Uterus (tissue), 4 donors: ENCODE measurements around the gene TIPRL. TPM values are rescaled to one million over a fixed set of nuclear protein-coding genes. Genes with fewer than 3 reads are reported as not detected.

Experiments used
- DNase-seq, 2 donors: peaks; one replicate each; pipeline ENCODE4 v3.0.0-alpha.2; 2019 to 2020
- H3K27ac ChIP-seq, 2 donors: fragments of 200-600 bp; sonication (generic); 1 replicate in 1 of 2; 2 replicates in 1 of 2; pipeline ENCODE4 v1.5.1; 2016 to 2018
- H3K27me3 ChIP-seq, 2 donors: fragments of 200-600 bp; sonication (generic); one replicate each; pipeline ENCODE4 v1.5.1; 2018 to 2019; ENCODE audit warnings: control low read depth in 1 of 2
- H3K36me3 ChIP-seq, 2 donors: fragments of 200-600 bp; sonication (generic); one replicate each; pipeline ENCODE4 v1.5.1; 2019; ENCODE audit warnings: control low read depth in 1 of 2
- H3K4me1 ChIP-seq, 2 donors: fragments of 200-600 bp; sonication (generic); one replicate each; pipeline ENCODE4 v1.5.1; 2018 to 2019; ENCODE audit warnings: control low read depth in 1 of 2
- H3K4me3 ChIP-seq, 2 donors: fragments of 200-600 bp; sonication (generic); 1 replicate in 1 of 2; 2 replicates in 1 of 2; pipeline ENCODE4 v1.5.1; 2018 to 2019; ENCODE audit warnings: mild to moderate bottlenecking in 1 of 2
- H3K9me3 ChIP-seq, 2 donors: fragments of 200-600 bp; sonication (generic); one replicate each; pipeline ENCODE4 v1.5.1; 2019; ENCODE audit warnings: control low read depth in 1 of 2
- POLR2A ChIP-seq, 2 donors: fragments of 450-650 bp; IDR thresholded peaks; one replicate each; pipeline ENCODE4 v1.6.1; 2016; ENCODE audit warnings: antibody characterized with exemption in 2 of 2, mild to moderate bottlenecking in 1 of 2, moderate library complexity in 1 of 2
- intact Hi-C: fragments of 100-400 bp; cut with DNase I; formaldehyde crosslinking; loops from one replicate; pipeline ENCODE4 v1.15.1; 2023; ENCODE audit warnings: low total_unique reads
- total RNA-seq, 4 donors: library from RNA; depleted of rRNA in 3 of 4; stranded (reverse); fragments of >200 nt in 3 of 4; gene quantifications; one replicate each; pipeline versions ENCODE4 v1.1.0 to v1.2.4, GENCODE V29; 2014 to 2023
- TF ChIP-seq, protein P1 (sequence below), 4 experiments: fragments of 200-600 bp in 2 of 4; fragments of 450-650 bp in 2 of 4; sonication (generic) in 2 of 4; IDR thresholded peaks; one replicate each; pipeline ENCODE4 v1.5.1; 2016 to 2019; ENCODE audit warnings: antibody characterized with exemption in 4 of 4, mild to moderate bottlenecking in 2 of 4, moderate library complexity in 1 of 4
- donor health status: DM: yes; HTN: yes; CAD: no.

Gene TIPRL
- total RNA-seq, 4 donors from 2014 or later = 9.5 to 59.2 (median 28.3) TPM

- no peaks in the 10 kb centered on the region for H3K36me3 ChIP-seq
- H3K4me1 ChIP-seq = no peaks in the 10 kb centered on the region
- peak overlapping the region; percentile 89 to 96 for H3K27ac ChIP-seq
- TF ChIP-seq, protein P1, sequence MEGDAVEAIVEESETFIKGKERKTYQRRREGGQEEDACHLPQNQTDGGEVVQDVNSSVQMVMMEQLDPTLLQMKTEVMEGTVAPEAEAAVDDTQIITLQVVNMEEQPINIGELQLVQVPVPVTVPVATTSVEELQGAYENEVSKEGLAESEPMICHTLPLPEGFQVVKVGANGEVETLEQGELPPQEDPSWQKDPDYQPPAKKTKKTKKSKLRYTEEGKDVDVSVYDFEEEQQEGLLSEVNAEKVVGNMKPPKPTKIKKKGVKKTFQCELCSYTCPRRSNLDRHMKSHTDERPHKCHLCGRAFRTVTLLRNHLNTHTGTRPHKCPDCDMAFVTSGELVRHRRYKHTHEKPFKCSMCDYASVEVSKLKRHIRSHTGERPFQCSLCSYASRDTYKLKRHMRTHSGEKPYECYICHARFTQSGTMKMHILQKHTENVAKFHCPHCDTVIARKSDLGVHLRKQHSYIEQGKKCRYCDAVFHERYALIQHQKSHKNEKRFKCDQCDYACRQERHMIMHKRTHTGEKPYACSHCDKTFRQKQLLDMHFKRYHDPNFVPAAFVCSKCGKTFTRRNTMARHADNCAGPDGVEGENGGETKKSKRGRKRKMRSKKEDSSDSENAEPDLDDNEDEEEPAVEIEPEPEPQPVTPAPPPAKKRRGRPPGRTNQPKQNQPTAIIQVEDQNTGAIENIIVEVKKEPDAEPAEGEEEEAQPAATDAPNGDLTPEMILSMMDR (IDR thresholded peaks at IDR 0.05) = no peak
- TF ChIP-seq POLR2A (IDR thresholded peaks at IDR 0.05) = no peak
- peak overlapping the region; percentile 82 to 85 for H3K4me3 ChIP-seq
- intact Hi-C loops = loop anchor here (10.0 kb wide), 1 partner anchor 51 kb away; no protein-coding TSS in a partner anchor
- no peak for DNase-seq
- no peaks in the 10 kb centered on the region for H3K9me3 ChIP-seq
- no peaks in the 10 kb centered on the region for H3K27me3 ChIP-seq
These were observed 43.4 kb upstream of the TIPRL start for GRCh38 chr1:168135116-168135920.

DNA sequence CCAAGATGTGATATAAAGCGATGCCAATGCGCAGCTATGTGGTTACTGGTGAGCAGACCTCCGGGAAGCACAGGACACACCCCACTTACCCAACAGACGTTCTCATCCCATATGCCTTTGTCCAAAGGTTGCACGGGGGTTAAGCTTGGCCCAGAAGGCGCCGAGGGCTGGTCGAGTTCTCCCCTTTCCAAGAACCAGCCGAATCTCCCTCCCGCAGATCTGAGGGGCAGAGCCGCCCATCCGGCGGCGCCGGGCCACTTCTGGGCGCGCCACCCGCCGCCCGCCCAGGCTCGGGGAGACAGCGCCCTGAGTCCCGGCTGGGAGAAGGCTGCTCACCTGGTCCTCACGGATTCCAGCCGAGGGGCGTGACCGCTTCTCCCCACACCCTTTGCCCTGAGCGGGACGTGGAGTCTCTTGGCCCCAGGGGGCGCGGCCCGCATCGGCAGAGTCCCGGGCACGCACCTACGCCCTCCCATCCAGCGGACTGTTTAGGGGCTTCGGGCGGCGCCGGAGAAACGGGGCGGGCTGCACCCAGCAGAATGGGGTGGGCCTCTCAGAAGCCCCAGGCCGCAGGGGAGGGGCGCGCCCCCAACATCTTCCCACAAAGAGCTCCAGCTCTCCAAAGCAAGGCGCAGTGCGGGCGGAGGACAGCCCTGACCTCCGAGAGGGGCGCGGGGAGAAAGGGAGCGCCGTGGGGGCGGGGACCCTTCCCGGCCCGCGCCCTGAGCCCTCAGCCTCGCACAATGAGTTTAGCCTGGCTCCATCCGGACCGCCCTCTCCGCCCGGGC, 42.6 kb upstream of the TIPRL start:
- Histone ChIP-seq H3K4me1 (no peaks in the 10 kb centered on the region), H3K36me3 (no peaks in the 10 kb centered on the region), H3K9me3 (no peaks in the 10 kb centered on the region), H3K27ac (peak overlapping the region; percentile 89 to 96), H3K4me3 (peak overlapping the region; percentile 82 to 85), H3K27me3 (no peaks in the 10 kb centered on the region)
- intact Hi-C loops = loop anchor here (10.0 kb wide), 1 partner anchor 51 kb away; no protein-coding TSS in a partner anchor
- peak; percentile 34 to 41 for DNase-seq
- TF ChIP-seq POLR2A (IDR thresholded peaks at IDR 0.05) = no peak
- TF ChIP-seq, protein P1 (IDR thresholded peaks at IDR 0.05) = no peak

DNA sequence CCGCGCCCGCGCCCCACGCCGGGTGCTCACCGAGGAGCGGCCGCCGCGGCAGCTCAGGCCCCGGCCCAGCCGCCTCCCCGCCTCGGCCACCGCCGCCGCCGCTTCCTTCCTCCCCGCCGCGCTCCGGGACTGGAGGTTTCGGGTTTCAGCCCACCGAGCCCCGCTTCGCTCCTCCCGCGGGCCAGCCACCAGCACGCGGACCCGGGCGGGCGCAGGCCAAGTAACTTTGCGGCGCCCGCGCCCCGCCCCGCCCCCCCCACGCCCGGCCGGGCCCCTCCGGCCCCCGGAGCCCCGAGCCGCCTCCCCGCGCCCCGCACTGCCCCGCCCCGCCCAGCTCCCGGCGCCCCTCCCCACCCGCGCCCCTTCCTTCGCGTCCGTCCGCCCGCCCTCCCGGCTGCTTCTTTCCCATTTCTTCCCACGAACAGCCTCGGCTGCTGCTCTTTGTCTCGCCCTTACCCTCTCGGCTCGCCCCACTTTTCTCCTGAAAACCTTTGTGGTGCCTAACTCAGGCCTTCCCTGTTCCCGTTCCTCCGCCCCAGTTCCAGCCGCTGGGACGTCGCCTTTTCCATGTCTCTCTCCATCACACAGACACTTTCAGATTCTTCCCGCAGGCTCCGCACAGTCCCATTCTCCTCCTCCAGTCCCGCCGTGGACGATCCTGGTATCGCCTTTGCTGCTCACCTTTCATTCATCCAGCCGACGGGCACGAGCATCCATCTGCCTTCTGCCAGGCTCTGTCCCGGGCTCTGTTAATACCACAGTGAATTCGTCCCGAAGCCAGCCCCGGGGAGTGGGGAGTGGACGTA, 41.9 kb upstream of the TIPRL start, which contains the start of gene GPR161:
GPR161 (minus strand) TSS at position 222 of the 806 bp plus-strand sequence. CDS start 32,080 bp downstream, outside the sequence.
- DNase-seq = peak; percentile 70 to 73
- Histone ChIP-seq H3K27me3 (no peaks in the 10 kb centered on the region), H3K36me3 (no peaks in the 10 kb centered on the region), H3K27ac (peak within 1 kb of the TSS; percentile 89 to 96), H3K9me3 (no peaks in the 10 kb centered on the region), H3K4me1 (no peaks in the 10 kb centered on the region), H3K4me3 (peak within 1 kb of the TSS; percentile 82 to 85)
- TF ChIP-seq POLR2A (IDR thresholded peaks at IDR 0.05) = peak in 1 of 2 donors; percentile 36
- TF ChIP-seq, protein P1 (IDR thresholded peaks at IDR 0.05) = peak in 1 of 4 experiments; percentile 19
- intact Hi-C loops = loop anchor here (10.0 kb wide), 1 partner anchor 52 kb away; no protein-coding TSS in a partner anchor

- no peaks in the 10 kb centered on the region for H3K9me3 ChIP-seq
- no peak for DNase-seq
- H3K27me3 ChIP-seq = no peaks in the 10 kb centered on the region
- no peaks in the 10 kb centered on the region for H3K4me1 ChIP-seq
- peak overlapping the region; percentile 82 to 85 for H3K4me3 ChIP-seq
- no peaks in the 10 kb centered on the region for H3K36me3 ChIP-seq
- peak overlapping the region; percentile 89 to 96 for H3K27ac ChIP-seq
- TF ChIP-seq, protein P1 (IDR thresholded peaks at IDR 0.05) = no peak
- TF ChIP-seq POLR2A (IDR thresholded peaks at IDR 0.05) = no peak
- intact Hi-C loops = loop anchor here (10.0 kb wide), 1 partner anchor 53 kb away; no protein-coding TSS in a partner anchor
These were observed 41.3 kb upstream of the TIPRL start for GRCh38 chr1:168137515-168137821.
